DND-41 (cell line): ENCODE data around the gene FDX1.

Experiments
- EZH2 ChIP-seq: IDR thresholded peaks from 3 replicates; pipeline ENCODE4 v1.6.1; 2012; ENCODE audit warnings: borderline replicate concordance, low read depth, mild to moderate bottlenecking, moderate library complexity, low read length, inconsistent platforms; ENCODE audit not compliant: severe bottlenecking
- TF ChIP-seq, protein P1 (sequence below): IDR thresholded peaks from 2 replicates; pipeline ENCODE4 v1.5.1; 2012; ENCODE audit warnings: borderline replicate concordance, low read length, moderate library complexity, mild to moderate bottlenecking; ENCODE audit not compliant: poor library complexity, severe bottlenecking; ENCODE audit errors: extremely low read depth

GRCh38 chr11:110465231-110465630 lies 35.5 kb downstream of the FDX1 start:
- TF ChIP-seq, protein P1, sequence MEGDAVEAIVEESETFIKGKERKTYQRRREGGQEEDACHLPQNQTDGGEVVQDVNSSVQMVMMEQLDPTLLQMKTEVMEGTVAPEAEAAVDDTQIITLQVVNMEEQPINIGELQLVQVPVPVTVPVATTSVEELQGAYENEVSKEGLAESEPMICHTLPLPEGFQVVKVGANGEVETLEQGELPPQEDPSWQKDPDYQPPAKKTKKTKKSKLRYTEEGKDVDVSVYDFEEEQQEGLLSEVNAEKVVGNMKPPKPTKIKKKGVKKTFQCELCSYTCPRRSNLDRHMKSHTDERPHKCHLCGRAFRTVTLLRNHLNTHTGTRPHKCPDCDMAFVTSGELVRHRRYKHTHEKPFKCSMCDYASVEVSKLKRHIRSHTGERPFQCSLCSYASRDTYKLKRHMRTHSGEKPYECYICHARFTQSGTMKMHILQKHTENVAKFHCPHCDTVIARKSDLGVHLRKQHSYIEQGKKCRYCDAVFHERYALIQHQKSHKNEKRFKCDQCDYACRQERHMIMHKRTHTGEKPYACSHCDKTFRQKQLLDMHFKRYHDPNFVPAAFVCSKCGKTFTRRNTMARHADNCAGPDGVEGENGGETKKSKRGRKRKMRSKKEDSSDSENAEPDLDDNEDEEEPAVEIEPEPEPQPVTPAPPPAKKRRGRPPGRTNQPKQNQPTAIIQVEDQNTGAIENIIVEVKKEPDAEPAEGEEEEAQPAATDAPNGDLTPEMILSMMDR, result no peak
- TF ChIP-seq EZH2, result no peak
